Inflammatory macrophage treated with lipopolysaccharide for 1 hour (primary cell): Measurements from ENCODE around the gene ADGRB2.

ENCODE experiments used
- DNase-seq, 2 donors: peaks; one replicate each; pipeline ENCODE4 v3.0.0-alpha.2; 2020 to 2022

The ADGRB2 gene

DNA sequence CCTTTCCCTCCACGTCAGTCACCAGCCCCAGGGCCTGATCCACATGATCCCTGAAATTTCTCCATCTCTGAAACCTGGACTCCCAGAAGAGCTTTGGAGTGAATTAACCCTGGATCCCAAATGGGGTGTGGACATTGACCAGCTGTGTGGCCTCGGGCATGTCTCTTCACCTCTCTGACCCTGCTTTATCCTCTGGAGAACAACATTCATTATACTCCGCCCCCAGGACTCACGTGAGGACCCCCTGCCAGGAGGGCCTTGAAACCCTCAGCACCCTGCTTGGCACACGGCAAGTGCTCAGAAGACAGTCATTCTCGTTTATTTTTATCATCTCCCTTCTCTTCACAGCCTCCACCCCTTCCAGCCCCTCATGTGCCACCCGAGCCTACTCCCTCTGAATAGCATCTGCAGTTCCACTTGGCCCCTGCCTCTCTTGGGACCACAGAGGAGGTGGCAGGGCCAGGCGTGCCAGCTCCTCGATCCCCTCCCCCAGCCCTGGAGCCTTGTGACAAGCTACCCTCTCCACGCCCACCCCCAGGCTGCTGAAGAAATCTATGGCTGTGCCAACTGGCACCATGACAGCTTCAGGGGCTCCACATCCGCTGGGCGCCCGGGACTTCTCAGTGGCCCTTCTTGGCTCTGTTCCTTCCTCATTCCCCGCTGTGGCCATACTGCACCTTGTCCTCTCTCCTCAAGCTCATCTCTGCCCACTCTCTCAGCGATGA, 18.0 kb downstream of the ADGRB2 start:
- DNase-seq, result no peak

DNA sequence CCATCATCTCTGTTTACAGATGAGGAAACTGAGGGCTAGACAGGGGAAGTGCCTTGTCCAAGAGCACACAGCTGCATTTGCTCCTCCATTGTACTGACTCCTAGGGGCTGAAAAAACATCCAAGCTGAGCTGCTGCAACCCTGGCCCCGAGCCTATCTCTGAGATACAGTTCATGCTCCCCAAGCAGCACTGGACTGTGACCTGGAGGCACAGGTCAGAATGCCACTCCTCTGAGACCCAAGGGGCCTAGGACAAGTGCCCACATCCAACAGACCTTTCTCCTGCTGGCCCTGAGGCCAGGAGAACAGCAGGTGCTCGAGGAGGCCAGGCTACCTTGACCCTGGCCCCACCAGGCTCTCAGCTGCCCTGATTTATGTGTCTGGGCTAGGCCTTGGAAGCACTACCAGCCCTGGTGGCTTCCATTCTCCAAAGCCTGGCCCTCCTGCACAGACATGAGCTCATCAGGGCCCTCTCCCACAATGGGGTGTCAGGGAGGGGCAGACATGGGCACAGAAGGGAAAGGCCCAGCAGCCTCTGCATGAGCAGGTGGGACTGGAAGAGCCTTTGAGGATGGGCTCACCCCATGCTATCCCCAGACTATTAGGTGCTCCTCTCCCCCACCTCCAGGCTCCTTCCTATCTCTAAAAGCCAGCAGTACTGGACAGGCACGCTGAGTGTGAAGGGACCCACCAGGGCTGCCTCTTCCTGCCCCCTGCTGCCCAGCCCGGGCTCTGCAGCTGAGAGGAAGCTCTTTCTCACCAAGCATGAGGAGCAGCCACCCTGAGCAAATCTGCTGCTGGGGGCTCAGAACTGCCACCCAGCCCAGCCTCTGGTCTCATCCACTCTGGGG, 18.8 kb downstream of the ADGRB2 start:
- peak; percentile 39 to 69 for DNase-seq

DNA sequence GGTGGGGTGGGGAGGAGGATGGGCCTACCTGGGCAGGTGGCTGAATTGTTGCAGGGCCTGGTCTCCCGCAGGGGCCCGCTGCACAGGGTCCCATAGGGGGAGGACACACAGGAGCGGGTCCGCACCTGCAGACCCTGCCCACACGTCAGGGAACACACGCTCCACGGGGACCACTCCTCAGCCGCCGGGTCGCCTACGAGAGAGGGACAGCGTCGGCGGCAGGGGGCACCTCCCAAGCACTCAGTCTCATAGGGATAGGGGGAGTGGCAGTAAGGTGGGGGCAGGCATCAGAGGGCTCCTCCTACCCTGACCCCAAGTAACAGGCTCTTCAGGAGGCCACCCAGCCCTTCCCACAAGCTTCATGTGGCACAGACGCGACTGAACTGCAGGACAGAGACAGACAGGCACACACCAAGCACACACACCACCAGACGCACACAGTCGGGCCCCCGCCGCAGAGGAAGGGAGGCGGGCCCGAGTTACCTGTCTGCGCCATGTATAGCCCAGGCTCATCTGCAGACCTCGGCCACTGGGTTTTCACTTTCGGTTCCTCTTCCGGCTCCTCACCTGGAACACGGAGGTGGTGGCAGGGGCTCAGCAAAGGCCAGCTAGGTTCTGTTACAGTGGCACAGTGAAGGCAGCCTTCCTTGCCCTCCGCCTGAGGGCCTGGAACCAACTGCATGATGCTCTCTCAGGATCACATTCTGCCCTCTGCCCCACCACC, 19.8 kb downstream of the ADGRB2 start:
- DNase-seq, result no peak

DNA sequence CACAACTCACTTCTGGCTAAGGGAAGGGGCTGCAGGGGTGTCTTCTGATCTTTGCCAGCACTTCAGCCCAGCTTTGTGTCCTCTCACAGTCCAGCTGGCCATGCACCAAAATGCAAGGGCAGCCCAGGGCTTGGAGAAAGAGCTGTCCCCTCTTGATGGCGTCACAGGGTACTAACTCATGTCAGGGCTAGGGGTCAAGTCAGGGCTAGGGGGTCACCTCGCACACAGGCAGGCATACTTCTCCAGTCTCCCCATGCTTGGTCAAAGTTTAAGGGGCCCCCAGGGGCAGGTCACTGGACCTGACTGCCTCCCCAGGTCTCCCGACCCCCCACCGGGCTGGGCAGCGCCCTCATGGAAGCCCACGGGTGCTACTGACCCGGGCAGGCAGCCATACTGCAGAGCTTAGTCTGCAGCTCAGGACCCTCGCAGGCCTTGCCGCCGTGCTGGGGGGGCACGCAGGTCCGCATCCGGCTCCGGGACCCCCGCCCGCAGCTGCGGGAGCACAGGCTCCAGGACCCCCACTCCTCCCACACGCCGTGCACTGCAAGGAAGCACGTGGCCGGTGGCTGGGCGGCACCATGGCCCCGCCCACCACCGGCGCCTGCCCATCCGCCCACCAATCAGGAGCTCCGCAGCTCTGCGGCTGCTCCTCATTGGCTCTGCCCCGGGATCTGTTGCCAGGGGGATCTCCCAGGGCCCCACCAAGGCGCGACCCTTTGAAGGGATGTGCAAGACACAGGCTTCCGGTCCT, 21.5 kb downstream of the ADGRB2 start:
- no peak for DNase-seq

DNA sequence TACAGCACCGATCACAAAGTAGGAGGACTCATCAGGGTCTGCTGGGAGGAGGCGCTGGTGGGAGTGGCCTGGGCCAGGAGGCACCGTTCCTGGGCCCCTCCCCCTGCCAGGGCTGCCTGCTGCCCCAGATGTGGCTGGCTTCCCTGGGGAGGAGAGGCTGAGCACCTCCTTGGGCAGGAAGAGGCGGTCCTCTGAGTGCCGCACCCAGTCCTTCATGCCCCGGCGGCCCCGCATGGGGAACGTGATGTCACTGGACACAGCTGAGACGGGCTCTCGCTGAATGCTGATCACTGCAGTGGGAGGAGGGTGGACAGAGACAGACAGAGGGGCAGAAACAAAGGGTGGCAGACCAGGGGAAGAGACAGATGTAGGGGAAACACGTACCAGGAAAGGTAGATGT, 24.8 kb downstream of the ADGRB2 start:
- no peak for DNase-seq

DNA sequence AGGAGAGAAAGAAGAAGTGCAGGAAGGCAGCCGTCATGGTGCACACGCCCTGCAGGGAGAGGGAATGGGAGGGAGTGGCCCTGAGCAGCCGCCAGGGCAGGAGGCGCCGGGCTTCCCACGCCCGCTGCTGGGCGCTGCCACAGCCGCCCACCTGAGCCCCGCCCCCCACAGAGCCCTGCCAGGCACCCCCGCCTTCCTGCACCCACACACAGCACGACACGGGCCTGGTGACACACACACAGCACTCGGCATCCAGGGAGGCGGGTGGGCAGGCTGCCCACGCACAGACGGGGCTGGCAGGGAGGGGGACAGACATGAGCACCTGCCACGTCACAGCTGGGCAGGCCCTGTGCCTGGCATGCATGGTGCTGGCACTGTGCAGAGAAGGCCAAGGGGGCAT, 27.5 kb downstream of the ADGRB2 start:
- no peak for DNase-seq

DNA sequence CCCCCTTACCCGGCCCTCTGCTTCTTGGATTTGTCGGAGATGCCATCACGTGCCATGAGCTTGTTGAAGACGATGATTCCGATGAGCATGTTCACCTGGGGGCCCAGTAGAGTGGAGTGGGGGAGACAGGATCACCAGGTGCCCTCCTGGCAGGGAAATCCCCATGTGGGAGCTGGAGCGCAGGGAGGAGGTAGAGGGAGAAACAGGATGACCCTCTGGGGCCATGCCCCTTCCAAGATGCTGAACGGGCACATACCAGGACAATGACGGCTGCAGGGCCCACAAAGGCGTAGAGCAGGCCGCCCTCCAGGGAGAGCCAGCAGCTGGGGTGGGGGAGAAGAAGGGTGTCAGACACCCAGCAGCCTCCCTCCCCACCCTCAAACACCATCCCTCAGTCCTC, 28.6 kb downstream of the ADGRB2 start:
- no peak for DNase-seq

DNA sequence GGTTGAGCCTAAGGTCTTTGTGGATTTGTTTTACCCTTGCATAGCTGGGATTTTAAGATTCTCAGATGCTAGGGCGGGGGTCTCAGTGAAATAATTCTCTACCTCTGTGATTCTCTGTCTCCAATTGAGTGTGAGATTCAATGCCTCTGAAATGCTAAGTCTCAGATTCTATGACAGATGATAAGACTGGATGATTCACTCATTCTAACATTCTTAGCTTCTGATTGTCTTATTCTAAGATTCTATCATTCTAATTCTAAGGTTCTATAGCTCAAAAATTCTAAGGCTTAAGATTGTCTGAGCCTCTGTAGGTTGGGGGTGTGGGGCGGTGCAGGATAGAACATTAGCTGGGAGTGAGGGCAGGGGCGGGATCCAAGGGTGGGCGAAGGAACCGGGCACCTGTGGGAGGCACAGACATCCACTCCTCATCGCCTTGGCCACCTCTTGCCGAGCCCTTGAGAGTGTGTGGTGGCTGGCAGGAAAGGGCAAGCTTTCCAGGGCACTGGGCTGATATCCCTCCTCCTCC, 29.5 kb downstream of the ADGRB2 start:
- DNase-seq, result no peak

DNA sequence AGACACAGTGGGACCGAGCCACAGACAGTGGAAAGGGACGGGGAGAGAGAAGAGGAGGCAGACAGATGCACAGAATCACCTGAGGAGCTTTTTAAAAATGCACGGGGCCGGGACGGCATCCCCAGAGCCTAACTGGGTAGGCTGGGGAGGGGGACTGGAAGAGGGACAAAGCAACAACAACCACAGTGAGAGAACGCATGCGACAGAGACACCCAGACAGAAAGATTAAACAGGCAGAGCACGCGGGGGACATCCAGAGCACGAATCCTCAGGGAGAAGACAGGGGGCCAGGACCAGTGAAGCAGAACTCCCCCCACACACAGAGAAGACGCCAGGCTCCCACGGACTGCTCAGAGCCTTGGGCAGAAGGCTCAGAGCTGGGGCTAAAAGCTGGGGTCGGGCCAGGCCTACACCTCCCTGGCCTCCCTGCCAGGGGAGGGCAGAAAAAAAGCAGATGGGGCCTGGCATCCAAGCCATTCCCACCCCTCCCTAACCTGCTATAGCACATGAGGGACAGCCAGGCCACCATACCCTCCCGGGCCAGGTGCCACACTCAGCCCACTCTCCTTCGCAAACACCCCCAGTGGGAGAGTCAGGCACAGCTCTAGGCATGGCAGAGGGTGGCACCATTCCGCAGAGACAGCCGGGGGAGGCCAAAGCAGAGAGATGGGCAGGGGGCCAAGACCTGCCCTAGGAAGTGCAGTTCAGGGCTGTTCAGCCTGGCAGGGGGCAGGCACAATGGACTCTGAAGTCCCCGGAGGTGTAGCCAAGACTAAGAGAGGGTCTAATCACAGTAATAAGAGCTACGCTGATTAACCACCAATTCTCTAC, 30.5 kb downstream of the ADGRB2 start:
- DNase-seq, result no peak

DNA sequence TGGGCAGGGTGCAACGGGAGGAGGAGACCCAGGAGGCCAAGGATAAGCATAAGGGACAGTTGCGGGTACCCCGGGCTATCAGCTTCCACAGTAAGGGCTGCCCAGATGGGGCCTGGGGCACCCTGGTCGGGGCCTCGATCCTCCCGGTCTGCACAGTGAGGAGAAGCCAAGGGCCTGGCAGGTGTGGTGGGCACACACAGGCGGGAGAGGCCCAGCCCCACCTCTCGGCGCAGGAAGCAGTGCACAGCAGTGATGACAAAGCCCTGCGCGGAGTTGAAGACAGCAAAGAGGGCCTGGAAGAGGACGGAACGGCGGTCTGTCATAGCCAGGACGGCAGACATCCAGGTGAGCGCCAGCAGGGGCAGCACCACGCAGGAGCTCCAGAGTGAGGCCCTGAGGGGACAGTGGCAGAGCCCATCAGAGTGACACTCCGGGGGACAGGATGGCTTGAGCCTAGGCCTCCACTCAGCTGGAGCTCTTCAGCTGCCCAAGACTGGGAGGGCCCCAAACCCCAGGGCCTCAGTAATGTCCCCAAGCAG, 31.3 kb downstream of the ADGRB2 start:
- DNase-seq, result no peak

DNA sequence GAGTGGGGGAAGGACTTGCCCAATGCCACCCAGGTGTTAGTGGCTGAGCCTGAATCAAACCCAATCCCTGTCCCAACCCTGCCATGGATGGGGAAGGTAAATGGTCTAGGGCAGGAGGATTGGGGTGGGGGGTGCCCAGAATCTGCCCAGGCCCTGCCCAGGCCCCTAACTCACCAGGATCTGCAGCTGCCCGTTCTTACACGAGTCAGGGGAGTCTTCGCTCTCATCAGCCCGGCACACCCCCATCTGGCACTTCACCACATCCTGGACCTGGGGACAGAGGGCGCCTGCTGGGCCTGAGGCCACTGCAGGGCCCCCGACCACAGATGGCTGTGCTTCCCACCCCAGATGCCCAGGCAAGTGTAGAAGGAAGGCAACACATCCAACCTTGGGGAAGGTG, 31.8 kb downstream of the ADGRB2 start:
- no peak for DNase-seq

DNA sequence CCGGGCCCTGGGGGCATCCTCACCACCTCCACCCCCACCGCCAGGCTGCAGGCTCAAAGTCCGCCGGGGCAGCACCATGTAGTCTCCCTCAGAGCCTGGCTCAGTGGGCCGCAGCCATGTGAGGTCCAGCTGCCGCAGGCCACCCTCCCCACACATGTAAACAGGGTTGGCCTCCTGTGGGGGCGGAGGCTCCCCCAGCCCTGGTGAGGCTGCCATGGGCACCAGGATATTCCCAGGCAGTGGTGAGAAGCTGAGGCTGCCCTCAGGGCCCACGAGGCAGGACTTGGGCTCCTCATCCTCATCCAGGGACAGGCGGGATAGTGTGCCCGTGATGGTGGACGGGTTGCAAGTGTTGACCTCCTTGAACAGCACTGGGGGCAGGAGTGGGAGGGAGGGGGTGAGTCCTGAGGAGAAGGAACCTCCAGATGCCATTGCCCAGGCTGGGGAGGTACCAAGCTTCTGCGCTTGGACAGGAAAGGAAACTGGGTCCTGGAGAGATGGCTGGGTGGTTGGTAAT, 33.0 kb downstream of the ADGRB2 start:
- DNase-seq, result no peak

DNA sequence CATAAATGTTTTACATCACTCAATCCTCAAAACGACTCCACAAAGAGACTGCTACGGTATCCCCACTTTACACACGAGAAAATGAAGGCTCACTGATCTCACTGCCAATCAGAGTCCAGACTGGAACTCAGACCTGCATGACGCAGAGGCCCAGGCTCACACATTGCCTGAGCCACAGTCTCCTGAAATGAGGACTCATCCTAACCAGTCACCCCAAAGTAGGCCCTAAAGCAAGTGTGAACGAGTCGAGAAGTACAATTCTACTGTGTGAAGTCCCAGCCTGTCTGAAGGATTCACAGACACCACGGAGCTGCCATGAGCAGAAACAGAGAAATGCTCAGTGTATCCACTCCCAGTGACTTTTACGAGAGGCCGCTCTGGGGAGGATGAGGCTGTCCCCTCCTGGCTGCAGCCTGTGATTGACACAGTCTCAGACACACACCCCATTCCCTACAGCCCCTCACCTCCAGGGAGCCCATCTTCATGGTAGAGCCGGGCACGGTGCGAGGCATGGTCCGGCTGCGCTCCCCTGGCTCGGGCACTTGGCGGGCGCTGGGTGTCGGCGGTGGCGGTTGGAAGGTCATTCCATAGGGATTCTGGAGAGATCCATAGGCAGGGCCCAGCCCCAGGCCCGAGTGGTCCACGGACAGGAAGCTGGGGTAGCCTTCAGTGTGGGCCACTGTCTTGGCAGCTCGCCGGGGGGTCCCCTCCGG, 33.6 kb downstream of the ADGRB2 start:
- DNase-seq, result no peak

DNA sequence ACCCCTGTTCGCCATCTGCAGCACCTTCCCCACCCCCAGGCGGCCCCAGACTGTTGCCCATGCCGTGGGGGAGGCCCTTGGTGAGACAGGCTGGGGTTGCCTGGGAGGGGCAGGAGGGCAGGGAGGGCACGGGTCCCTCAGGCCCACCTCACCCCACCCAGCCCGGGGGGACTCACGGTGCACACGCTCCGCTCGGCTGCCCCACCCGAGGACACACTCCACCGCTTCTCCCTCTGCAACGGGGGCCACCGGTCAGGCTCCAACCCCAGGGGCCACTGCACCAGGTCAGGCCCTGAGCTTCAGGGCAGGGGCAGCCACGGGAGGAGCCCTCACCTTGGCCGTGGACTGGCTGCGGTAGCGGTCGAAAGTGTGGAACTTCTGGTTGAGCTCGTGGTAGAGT, 36.3 kb downstream of the ADGRB2 start:
- no peak for DNase-seq

DNA sequence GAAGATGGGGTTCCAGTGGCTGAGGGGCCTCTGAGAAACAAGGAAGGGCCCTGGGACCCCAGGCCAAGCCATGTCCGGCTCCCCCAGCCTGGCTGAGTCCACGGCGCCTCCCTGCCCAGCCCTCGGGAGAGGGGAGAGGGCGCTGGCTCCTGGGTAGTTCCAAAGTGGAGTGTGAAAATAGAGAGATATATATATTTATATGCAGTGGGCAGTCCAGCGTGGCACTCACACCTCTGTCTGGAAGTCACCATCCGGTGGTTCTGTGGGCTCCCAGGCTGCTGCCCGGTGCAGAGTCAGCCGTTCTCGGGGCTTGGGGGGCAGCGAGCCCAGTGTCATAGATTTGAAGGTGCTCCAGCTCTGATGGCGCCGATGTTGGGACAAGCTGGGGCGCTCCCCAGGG, 36.9 kb downstream of the ADGRB2 start:
- DNase-seq, result no peak

DNA sequence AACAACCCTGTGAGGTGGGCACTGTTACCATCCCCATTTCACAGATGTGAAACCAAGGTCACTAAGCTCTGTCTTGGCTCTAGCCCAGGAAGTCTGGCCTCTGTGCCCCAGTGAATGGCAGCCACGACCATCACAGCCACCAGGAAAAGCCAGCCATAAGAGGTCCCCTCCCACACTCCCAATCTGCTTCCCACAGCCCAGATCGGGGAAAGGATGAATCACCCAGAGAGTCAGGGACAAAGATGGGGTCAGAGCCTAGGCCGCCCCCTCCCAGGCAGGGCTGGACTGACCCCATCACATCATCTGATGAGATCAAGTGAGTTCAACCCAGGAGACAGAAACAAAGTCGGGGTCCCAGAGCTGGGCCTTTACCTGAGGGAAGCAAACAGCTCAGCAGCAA, 37.4 kb downstream of the ADGRB2 start:
- DNase-seq, result no peak

DNA sequence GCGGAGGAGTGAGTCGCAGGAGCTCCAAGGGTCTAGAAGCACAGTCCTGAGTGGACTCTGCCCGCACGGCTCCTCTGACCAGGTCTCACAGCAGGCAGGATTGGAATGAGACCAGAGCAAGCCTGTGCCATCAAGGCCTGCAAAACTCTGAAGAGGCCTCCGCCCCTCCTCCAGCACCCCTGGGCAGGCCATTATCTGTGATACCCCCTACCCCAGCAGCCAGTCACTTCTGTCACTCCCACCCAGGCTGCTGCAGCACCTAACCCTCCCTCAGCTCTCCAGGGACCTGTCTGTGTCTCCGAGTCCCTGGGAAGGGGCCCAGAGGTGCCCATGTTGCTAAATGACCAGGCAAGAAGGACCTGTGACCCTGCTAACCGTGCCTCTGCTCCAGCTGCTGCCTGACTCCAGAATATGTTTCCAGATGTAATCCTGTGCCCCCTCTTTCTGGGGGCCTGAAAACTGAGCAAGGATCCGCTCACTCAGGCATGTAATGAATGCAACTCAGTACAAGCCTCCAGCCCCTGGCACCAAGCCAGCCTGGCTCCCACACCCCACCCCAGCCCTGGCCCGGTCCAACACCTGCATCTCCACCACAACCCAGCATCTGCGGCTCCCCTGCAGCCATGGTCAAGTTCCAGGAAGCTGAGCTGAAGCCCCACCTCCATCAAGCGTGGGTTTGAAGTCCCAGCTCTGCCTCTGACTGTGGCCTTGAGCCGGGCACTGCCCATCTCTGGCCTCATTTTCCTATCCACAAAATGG, 38.2 kb downstream of the ADGRB2 start:
- no peak for DNase-seq

DNA sequence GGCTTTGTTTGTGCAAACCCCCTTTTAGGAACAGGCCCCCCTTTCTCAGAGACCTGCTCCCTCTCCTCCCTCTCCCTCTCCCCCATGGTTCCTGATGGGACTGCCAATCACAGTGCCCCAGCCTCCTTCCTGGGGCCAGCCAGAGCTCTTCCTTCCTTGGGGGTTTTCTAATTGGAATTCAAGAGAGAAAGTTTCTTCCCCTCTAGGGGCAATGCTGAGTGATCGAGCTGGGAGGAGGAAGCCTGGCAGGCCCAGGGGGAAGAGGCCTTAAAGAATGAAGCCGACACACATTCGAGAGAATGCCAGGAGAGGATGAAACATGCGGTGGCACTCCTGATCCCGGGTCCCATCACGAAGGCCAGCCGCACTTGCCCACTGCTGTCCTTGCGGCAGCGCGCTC, 39.0 kb downstream of the ADGRB2 start:
- no peak for DNase-seq

DNA sequence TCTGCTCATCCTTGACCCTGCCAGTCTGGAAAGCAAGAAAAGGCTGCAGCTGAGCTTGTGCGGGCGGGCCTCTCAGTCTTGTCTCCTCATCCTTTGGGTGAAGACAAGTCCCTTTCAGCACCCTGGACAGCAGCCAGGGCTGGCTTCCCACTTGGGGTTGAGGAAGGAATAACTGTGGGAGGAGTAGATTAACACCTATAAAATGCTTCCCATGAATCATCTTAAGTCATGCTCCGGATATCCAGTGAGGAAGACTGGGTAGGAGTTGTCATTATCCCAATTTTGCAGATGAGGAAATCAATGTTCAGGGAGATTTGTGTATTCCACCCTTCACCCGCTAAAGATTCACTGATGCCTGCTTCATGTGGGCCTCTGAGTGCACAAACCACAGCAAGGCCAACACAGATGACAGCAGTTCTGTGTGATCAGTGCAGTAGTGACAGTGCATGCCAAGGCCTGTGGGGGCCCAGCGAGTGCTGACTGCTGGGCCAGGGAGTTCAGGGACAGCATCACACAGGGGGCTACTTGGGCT, 40.2 kb downstream of the ADGRB2 start:
- DNase-seq, result peak; percentile 37 to 72
